AG10803 (cell line): ENCODE measurements around the gene PANK2.

Experiments
- DNase-seq: peaks from one replicate; pipeline ENCODE4 v3.0.0; 2010; ENCODE audit warnings: low read depth
- H3K4me3 ChIP-seq: 2 replicates; pipeline ENCODE4 v1.5.1; 2011; ENCODE audit warnings: mild to moderate bottlenecking, low read length, control low read depth
- CTCF ChIP-seq: conservative IDR thresholded peaks from 2 replicates; pipeline ENCODE4 v1.5.1; 2011; ENCODE audit warnings: mild to moderate bottlenecking, low read length, control low read depth, inconsistent platforms

PANK2 gene

GRCh38 chr20:3922983-3923339, 33.8 kb downstream of the PANK2 start:
- no peak overlapping the region for H3K4me3 ChIP-seq
- no peak for DNase-seq
- TF ChIP-seq CTCF: no peak

DNA sequence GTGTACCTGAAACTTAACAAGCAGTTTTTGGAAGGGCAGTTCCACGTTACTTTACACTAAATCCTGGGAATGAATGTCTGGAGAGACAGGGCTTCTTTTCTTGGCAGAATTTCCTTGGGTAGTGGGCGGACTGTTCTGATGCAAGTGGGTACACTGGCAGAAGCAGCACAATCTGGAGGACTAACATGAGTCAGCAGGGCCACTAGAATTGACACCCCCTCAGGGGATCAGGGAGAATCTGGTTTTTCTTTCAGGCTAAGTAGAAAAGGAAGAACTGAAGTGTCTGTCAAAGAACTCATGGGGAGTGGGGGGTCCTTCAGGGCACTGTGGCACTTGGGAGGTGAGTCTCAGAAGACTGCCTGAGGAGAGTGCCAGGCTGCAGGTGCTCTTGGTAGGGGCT, 34.6 kb downstream of the PANK2 start:
- H3K4me3 ChIP-seq: no peak overlapping the region
- no peak for TF ChIP-seq CTCF
- DNase-seq: peak; percentile 48

DNA sequence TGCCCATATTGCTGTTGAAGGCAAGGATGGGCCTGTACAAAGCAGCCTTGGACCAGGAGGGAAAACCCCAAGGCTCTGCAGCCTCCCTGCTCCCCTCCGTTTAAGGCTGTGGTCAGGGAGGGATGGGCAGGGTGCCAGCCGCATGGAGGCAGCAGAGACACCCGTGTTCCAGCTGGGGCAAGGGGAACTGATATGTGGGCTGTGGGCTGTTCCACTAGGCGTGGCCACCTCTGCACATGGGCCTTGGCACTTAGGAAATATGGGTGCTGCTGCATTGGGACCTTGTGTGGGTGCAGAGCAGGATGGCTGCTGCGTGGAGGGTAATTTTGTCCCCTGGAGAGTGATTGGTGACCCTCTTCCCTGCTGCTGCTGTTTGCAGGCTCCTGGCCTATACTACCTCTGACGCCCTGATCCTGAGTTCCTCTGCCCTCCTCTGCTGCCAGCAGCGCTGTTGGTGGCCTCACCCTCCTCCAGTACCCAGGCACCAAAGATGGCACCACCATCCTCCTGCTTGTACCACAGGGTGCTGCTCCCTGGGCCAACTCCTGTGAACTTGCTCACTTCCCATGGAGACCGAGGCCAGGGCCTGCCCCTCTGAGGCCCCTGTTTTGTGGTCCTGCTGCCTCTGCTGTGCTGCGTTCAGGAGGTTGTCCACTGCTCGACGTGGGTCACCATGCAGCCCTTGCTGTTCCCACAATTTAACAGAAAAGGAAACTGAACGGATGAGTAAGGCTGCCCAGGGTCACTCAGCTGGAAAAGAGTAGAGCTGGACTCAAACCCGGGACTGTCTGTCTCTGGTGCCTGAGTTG, 35.3 kb downstream of the PANK2 start:
- no peak for DNase-seq
- TF ChIP-seq CTCF: no peak
- H3K4me3 ChIP-seq: no peak overlapping the region

DNA sequence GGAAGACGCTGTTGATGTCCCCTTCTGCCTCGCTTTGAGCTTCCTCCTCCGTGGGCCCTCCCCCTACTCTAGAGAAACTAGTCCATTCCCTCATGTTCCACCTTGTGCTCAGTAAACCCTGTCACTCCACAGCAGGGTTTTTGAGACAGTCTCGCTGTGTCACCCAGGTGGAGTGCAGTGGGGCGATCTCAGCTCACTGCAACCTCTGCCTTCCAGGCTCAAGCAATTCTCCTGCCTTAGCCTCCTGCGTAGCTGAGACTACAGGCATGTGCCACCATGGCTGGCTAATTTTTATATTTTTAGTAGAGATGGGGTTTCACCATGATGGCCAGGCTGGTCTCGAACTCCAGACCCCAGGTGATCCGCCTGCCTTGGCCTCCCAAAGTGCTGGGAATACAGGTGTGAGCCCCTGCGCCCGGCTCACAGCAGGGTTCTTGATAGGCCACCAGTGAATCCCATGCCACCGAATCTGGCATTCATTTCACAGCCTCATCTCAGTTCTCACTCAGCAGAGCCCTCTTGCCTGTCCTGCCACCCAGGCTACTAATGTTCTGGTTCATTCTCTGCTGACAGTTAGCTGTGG, 36.0 kb downstream of the PANK2 start:
- no peak for TF ChIP-seq CTCF
- no peak for DNase-seq
- no peak overlapping the region for H3K4me3 ChIP-seq

- no peak for TF ChIP-seq CTCF
- DNase-seq: no peak
- no peak overlapping the region for H3K4me3 ChIP-seq
Measured at GRCh38 chr20:3925899-3926638, 36.9 kb downstream of the PANK2 start.

GRCh38 chr20:3927486-3928291, 38.5 kb downstream of the PANK2 start:
- TF ChIP-seq CTCF: no peak
- DNase-seq: peak; percentile 62
- H3K4me3 ChIP-seq: no peak overlapping the region
